HG02678 (cell line): ENCODE data around the gene ZNF837.
"Not testable (repeated sequence)": the region's sequence is repeated elsewhere in the genome, so short reads cannot be mapped to it uniquely, and the experiment has no call there.

Source experiments
- ATAC-seq: cut with Tn5 transposase; IDR thresholded peaks from one replicate; pipeline ENCODE4 v1.9.1; 2021; ENCODE audit warnings: mild to moderate bottlenecking, moderate library complexity; ENCODE audit not compliant: unreplicated experiment

ZNF837 gene

DNA sequence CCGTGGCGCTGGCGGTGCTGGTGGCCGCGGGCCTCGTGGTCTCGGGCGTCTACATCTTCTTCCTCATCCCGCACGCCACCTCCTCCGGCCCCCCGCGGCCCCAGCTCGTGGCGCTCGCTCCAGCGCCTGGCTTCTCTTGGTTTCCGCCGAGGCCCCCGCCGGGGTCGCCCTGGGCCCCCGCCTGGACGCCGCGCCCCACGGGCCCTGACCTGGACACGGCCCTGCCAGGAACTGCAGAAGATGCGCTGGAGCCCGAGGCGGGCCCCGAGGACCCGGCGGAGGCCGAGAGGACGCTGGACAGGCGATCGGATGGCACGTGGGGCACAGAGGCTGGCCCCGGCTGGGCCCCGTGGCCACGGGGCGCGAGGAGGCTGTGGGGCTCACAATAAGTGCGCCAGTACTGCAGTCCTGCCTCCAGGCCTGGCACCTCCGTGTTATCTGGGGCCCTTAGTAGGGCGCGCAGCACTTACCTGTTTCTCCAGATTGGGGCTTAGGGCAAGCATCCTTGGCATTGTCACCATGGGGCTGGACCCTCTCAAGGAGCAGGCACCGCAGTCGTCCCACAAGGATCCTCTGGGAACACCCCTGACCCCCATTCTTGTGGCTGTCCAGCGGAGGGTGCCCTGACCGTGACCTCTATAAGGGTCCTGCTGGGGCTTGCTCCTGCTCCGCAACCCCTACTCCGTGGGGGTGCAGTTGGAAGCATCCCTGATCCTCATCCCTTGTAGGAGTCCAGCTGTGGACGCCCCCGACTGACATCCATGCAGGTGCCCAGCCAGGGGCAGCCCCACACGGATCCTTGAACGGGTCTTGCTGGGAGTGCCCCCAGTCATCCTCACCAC lies 16.1 kb upstream of the ZNF837 start:
- no peak for ATAC-seq

DNA sequence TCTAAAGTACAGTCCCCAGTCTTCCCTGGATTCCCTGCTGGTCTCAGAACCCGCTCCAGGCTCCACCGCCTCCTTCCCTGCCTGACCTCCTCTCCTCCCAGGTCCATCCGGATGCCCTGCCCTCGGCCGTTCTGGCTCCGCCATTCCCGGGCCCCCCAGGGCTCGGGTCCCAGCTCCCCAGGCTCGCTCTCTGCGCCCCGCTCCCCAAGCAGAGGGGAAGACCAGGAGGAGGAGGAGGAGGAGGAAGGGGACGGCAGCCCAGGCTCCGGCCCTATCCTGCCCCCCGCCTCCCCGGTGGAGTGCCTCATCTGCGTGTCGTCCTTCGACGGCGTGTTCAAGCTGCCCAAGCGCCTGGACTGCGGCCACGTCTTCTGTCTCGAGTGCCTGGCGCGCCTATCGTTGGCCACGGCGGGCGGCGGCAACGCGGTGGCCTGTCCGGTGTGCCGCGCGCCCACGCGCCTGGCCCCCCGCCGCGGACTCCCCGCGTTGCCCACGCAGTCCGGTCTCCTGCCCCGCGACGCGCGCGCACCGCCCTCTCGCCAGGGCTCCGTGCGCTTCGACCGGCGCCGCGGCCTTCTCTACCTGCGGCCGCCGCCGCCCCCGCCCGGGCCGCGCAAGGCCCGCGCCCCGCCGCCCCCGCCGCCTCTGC lies 15.3 kb upstream of the ZNF837 start:
- no peak for ATAC-seq

GRCh38 chr19:58395220-58395978 lies 14.6 kb upstream of the ZNF837 start, which contains the start of gene RNF225:
RNF225 (plus strand) TSS chr19:58395656; CDS start chr19:58396090, 434 bp downstream.
- no peak for ATAC-seq

DNA sequence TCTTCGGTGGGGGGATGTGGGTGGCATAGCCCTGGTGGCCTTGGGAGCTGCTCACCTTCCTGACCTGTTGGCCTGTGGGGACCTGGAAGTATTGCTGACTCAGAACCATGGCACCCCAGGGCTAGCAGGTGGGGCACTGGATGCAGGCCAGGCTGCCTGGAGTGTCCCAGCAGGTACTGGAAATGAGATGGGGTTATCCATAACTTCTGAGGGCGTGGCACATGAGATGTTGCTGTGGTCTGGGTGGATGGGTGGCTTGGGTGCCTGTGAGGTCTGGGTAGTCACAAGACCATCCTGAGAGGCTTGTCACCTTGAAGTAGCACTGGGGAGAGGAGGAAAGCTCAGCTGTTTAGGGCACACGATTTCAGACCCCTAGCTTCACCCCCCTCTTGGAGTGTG lies 14.0 kb upstream of the ZNF837 start:
- ATAC-seq, result no peak

DNA sequence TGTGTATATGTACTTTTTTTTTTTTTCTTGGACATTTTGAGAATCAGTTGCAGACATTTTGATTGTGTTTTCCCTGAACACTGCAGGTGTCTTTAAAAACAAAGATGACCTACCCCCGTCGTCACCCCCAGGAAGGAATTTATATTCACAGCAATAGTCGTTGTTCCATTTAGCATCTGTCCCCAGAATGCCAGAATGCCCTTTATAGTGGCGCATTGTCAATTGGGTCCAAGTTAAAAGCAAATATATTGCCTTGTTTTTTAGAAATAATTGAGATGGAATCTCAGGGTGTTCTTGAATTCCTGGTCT lies 12.8 kb upstream of the ZNF837 start:
- no peak for ATAC-seq

DNA sequence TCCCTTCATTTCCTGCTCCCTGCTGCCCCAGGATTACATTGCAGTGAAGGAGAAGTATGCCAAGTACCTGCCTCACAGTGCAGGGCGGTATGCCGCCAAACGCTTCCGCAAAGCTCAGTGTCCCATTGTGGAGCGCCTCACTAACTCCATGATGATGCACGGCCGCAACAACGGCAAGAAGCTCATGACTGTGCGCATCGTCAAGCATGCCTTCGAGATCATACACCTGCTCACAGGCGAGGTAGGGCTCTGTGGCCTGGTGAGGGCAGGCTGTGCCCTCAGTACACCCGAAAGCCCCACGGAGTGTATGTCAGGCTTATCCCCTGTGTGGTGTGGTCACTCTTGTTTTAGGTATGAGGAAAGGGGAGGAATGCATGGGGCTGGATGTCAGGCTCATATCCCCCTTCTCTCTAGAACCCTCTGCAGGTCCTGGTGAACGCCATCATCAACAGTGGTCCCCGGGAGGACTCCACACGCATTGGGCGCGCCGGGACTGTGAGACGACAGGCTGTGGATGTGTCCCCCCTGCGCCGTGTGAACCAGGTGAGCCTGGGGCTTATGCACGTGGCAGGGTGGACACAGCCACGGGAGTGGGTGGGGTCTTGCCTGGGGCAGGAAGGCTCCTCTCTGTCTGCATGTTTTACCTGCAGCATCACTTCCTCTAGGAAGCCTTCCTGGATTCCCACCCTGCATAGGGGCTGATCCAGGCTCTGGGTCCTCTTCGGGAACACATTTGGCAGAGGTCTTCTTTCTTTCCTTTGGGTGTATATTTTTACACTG lies 12.3 kb upstream of the ZNF837 start:
- no peak for ATAC-seq

- ATAC-seq, result no peak
Measured at GRCh38 chr19:58388175-58388526, 7.3 kb upstream of the ZNF837 start.

DNA sequence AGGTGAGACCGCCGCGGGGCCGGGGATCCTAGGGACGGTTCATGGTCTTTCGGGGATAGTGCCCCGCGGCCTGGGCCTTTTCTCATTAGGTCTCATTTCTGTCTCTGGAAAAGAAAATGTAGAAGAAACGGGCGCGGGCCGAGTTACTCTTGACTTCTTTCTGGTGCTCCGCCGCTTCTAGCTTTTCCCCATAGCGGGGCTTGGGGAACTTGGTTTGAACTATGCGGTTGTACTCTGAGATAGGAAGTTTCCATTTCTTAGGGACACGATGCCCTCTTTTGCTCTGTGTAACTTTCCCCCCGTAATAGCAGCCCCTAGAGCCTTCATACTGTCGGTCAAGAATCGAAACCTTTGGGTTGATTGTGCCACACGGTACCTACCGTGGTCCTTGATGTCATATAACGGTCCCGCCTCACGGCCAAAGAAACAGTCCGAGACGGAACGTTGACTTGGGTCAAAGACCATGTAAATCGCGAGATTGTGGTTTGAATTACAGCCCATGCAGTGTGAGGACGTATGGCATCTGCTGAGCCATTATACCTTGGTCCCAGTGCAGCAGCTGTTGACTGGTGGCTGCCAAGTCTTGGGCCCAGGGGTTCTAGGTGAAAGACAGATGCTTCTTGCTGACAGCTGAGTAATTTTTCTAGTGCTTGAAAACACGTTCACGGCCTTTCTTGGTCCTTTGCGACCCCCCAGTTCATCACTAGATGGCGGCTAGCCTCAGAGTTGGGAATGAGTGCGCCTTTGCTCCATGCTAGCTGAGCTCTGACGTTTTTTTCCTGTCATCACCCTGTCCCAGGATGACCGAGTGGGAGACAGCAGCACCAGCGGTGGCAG lies 6.7 kb upstream of the ZNF837 start:
- ATAC-seq, result no peak

DNA sequence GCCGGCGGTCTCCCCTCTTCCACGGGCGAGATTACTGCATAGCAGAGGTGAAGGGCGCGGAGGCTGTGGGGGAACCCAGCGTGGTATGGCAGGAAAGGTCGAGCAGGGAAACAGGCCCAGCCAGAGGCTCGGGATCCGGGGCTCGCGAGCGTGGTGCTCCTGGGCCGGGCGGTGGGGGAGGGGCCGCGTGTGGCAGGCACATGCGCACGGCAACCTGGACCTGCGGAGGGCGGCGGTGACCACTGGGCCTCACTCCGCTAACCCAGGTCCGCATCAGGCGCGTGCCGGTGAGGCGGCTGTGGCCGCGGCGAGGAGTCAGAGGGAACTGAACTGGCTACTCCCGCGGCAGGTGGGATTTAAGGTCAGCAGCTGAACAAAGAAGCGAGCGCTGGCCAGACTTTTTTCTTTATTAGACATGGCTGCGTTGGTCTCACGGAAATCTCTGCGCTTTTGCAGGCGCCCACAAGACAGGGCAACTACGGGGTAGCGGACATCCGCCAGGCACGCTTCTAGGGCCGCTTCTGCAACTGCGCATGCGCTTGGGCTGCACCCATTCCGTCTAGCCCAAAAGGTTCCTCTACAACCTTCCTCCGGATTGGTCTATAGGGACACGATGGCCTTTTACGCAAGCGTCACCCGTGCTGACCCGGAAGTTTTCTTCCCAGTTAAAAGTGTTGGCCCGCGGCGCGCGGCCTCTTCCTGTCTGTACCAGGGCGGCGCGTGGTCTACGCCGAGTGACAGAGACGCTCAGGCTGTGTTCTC lies 5.9 kb upstream of the ZNF837 start, which contains the start of gene RPS5:
RPS5 (plus strand) TSS at position 694 of the 762 bp plus-strand sequence. CDS start 869 bp downstream, outside the sequence.
- ATAC-seq, result peak; percentile 87

- ATAC-seq, result peak; percentile 6
Measured at GRCh38 chr19:58385891-58386575, 5.2 kb upstream of the ZNF837 start.

GRCh38 chr19:58385313-58385890 lies 4.6 kb upstream of the ZNF837 start:
- no peak for ATAC-seq

DNA sequence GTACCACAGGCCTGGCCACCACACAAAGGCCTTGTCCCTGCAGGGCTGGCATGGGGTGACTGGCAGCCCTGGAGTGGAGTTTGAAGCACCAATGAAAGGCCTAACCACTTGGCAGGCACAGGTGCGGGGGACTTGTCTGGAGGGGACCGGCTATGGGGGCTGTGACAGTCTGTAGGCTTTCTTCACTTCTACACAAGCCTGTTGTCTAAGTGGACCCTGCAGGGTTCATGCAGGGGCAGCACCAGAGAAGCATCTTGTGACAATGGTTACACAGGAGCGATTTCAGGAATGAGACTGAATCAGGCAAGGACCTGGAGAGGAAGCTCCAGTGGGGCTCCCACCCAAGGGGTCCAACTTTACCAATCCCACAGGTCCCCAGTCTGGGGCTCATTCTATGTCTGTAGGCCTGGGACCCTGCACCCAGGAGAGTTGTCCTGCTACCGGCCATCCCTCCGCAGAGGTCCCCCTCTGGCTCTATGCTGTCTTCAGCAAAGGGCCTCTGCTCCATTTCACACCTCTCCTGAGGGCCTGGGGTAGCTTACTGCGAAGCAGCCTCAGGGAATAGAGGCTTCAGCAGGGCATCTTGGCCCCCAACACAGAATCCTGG lies 2.3 kb upstream of the ZNF837 start:
- ATAC-seq, result no peak

DNA sequence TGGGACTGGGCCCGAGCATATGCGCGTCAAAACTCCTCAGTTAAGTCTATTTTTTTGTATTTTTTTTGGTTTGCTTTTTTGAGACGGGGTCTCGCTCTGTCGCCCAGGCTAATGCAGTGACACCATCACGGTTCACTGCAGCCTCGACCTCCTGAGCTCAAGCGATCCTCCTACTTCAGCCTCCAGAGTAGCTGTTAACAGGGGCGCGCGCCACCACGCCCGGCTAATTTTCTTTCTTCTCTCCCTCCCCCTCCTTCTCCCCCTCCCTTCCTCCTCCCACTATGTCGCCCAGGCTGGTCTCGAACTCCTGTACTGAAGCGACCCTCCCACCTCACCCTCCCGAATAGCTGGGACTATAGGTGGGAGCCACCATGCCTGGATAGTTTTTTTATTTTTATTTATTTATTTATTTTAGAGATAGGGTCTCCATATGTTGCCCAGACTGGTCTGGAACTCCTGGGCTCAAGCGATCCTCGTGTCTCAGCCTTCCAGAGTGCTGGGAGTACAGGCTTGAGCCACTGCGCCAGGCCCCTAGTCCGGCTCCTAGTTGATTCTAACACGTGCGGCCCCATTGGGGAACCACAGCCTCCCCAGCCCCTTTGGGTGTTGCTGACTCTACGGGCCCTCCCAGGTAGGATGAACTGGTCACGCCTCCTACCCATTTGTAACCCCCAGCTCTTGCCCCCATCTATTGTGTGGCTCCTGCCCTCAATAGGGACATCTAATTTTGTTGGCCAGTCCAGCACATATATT lies 806 bp upstream of the ZNF837 start:
- no peak for ATAC-seq

- no peak for ATAC-seq
Measured at GRCh38 chr19:58380037-58380661, 681 bp downstream of the ZNF837 start.

GRCh38 chr19:58379246-58379645 lies 1.6 kb downstream of the ZNF837 start:
- ATAC-seq, result no peak

- ATAC-seq, result not testable (repeated sequence)
Measured at GRCh38 chr19:58376724-58377123, 4.1 kb downstream of the ZNF837 start.

- ATAC-seq, result no peak
Measured at GRCh38 chr19:58374200-58374599, 6.6 kb downstream of the ZNF837 start.
